Endothelial cell of umbilical vein (primary cell): ENCODE results near the gene SPO11. TPM values are rescaled to one million over a fixed set of nuclear protein-coding genes. Genes with fewer than 3 reads are reported as not detected.

ENCODE experiments used
- BruUV-seq: library from RNA; stranded (reverse); fragments of 400-500 nt; replicated peaks from 2 replicates; lab custom pipeline; 2021; lab: Mats Ljungman, UMichigan
- CTCF ChIA-PET: fragments of 300-600, 350-600 bp; sonication (Branson Sonifier 250); formaldehyde crosslinking; loops from one replicate; lab custom pipeline; 2021; ENCODE audit warnings: antibody characterized with exemption, inconsistent platforms; lab: Charles Lee
- POLR2A ChIA-PET: fragments of 300-600, 350-600 bp; sonication (Branson Sonifier 250); formaldehyde crosslinking; loops from one replicate; lab custom pipeline; 2021; ENCODE audit warnings: antibody characterized with exemption, inconsistent platforms; lab: Charles Lee
- DNase-seq: peaks from one replicate; pipeline ENCODE4 v3.0.0-alpha.2; 2011; ENCODE audit warnings: low read depth, low spot score
- FAIRE-seq: peaks from 2 replicates; lab custom pipeline; 2011; peaks lifted over from hg19 to GRCh38; lab: Jason Lieb, UNC
- H2AFZ ChIP-seq: 2 replicates; pipeline ENCODE4 v1.6.0; 2012; ENCODE audit warnings: low read depth, low read length, control low read depth, inconsistent platforms
- H3K27ac ChIP-seq: 2 replicates; pipeline ENCODE4 v1.5.1; 2011; ENCODE audit warnings: low read depth, mild to moderate bottlenecking, control low read depth, low read length, moderate library complexity; ENCODE audit not compliant: insufficient read depth
- H3K27me3 ChIP-seq, 2 experiments: 2 replicates each; pipeline versions ENCODE4 v1.6.0 to v1.6.1; 2011; ENCODE audit warnings: low read length in 2 of 2, mixed read lengths in 1 of 2; ENCODE audit not compliant: control insufficient read depth in 2 of 2, insufficient read depth in 2 of 2
- H3K36me3 ChIP-seq, 2 experiments: 2 replicates in 1 of 2; 3 replicates in 1 of 2; pipeline ENCODE4 v1.5.1; 2011; ENCODE audit warnings: low read length in 2 of 2, mild to moderate bottlenecking in 1 of 2, moderate library complexity in 1 of 2; ENCODE audit not compliant: control insufficient read depth in 2 of 2, insufficient read depth in 2 of 2; ENCODE audit errors: extremely low read depth in 1 of 2
- H3K4me1 ChIP-seq: 3 replicates; pipeline ENCODE4 v1.5.1; 2011; ENCODE audit warnings: mild to moderate bottlenecking, low read length; ENCODE audit not compliant: control insufficient read depth, insufficient read depth; ENCODE audit errors: extremely low read depth
- H3K4me2 ChIP-seq: 2 replicates; pipeline ENCODE4 v1.6.1; 2011; ENCODE audit warnings: low read length, control low read depth, mixed read lengths; ENCODE audit not compliant: insufficient read depth
- H3K4me3 ChIP-seq, 3 experiments: fragments of 200-600 bp in 1 of 3; sonication (generic), shearing (Covaris generic) in 1 of 3; replicated peaks in 1 of 3; 2 replicates each; pipeline ENCODE4 v1.5.1; 2011 to 2016; ENCODE audit warnings: control low read depth in 3 of 3, low read length in 3 of 3, mild to moderate bottlenecking in 2 of 3, inconsistent platforms in 1 of 3, low read depth in 1 of 3, moderate library complexity in 1 of 3; ENCODE audit not compliant: insufficient read depth in 1 of 3
- H3K79me2 ChIP-seq: 2 replicates; pipeline ENCODE4 v1.6.0; 2012; ENCODE audit warnings: low read length, inconsistent platforms; ENCODE audit not compliant: control insufficient read depth, insufficient read depth
- H3K9ac ChIP-seq: replicated peaks from 2 replicates; pipeline ENCODE3; 2011; ENCODE audit warnings: low read length, control low read depth; ENCODE audit not compliant: insufficient read depth; ENCODE audit errors: extremely low read depth
- H3K9me1 ChIP-seq: replicated peaks from 3 replicates; pipeline ENCODE4 v1.6.0; 2011; ENCODE audit warnings: mild to moderate bottlenecking, low read length; ENCODE audit not compliant: control insufficient read depth, insufficient read depth; ENCODE audit errors: extremely low read depth
- H3K9me3 ChIP-seq: replicated peaks from 2 replicates; pipeline ENCODE4 v1.5.1; 2012; ENCODE audit warnings: low read length, inconsistent platforms; ENCODE audit not compliant: control insufficient read depth, insufficient read depth
- H4K20me1 ChIP-seq: replicated peaks from 2 replicates; pipeline ENCODE3; 2011; ENCODE audit warnings: mild to moderate bottlenecking, low read length; ENCODE audit not compliant: control insufficient read depth, insufficient read depth; ENCODE audit errors: extremely low read depth
- CTCF ChIP-seq, 2 donors: IDR thresholded peaks; 1 replicate in 1 of 2; 2 replicates in 1 of 2; pipeline ENCODE4 v1.5.1; 2011; ENCODE audit warnings: low read length in 2 of 2, mild to moderate bottlenecking in 2 of 2, moderate library complexity in 2 of 2, control low read depth in 1 of 2, inconsistent platforms in 1 of 2, low read depth in 1 of 2; ENCODE audit not compliant: insufficient read depth in 1 of 2; ENCODE audit errors: extremely low read depth in 1 of 2
- EZH2 ChIP-seq: IDR thresholded peaks from 2 replicates; pipeline ENCODE4 v1.6.1; 2012; ENCODE audit warnings: borderline replicate concordance, low read depth, mild to moderate bottlenecking, moderate library complexity, low read length, inconsistent platforms; ENCODE audit not compliant: severe bottlenecking
- FOS ChIP-seq: IDR thresholded peaks from 2 replicates; pipeline ENCODE4 v1.6.1; 2011; ENCODE audit warnings: mild to moderate bottlenecking, low read length, moderate library complexity, borderline replicate concordance; ENCODE audit not compliant: insufficient read depth
- GATA2 ChIP-seq: IDR thresholded peaks from 2 replicates; pipeline ENCODE4 v1.7.0; 2011; ENCODE audit warnings: low read depth, mild to moderate bottlenecking, moderate library complexity, mixed read lengths, low read length; ENCODE audit not compliant: insufficient read length, insufficient read depth
- JUN ChIP-seq: IDR thresholded peaks from 2 replicates; pipeline ENCODE4 v1.6.1; 2011; ENCODE audit warnings: borderline replicate concordance, low read depth; ENCODE audit not compliant: insufficient read length, insufficient read depth
- MAX ChIP-seq: IDR thresholded peaks from 2 replicates; pipeline ENCODE4 v1.6.1; 2011; ENCODE audit not compliant: insufficient read depth, insufficient read length
- MYC ChIP-seq: IDR thresholded peaks from one replicate; pipeline ENCODE4 v1.6.1; 2011; ENCODE audit warnings: mild to moderate bottlenecking, low read depth, low read length
- POLR2A ChIP-seq: IDR thresholded peaks from 2 replicates; pipeline ENCODE4 v1.6.1; 2012; ENCODE audit warnings: low read depth, mild to moderate bottlenecking, control low read depth, low read length
- POLR2AphosphoS5 ChIP-seq: IDR thresholded peaks from 2 replicates; pipeline ENCODE4 v1.6.1; 2012; ENCODE audit warnings: low read depth, mild to moderate bottlenecking, control low read depth, low read length, moderate library complexity; ENCODE audit not compliant: insufficient read depth
- dilution Hi-C: fragments of 300-500 bp; cut with MboI; formaldehyde crosslinking; loops from one replicate; pipeline ENCODE4 v1.15.0; 2019; ENCODE audit warnings: low sequenced_read_pairs; ENCODE audit not compliant: extremely low pct_ligation_motif_present
- intact Hi-C: fragments of 100-400 bp; cut with micrococcal nuclease; formaldehyde crosslinking; loops from one replicate; pipeline ENCODE4 v1.10.0; 2022
- polyA plus RNA-seq, 4 experiments: library from polyadenylated mRNA; depleted of rRNA in 3 of 4; stranded (reverse) in 3 of 4; unstranded in 1 of 4; fragments of >200 nt; gene quantifications; 2 replicates each; pipeline versions ENCODE4 v1.2.1 to v1.2.3, GENCODE V29; 2011 to 2012; ENCODE audit warnings: missing spikeins in 1 of 4
- total RNA-seq: library from RNA; stranded (reverse); gene quantifications from 2 replicates; pipeline ENCODE4 v1.2.3, GENCODE V29; 2021

SPO11 gene
- total and polyA plus RNA-seq, 2 donors (not counting 3 experiments of a cell fraction or from before 2014, with no cell fraction given), result not detected

GRCh38 chr20:57379263-57379647, 49.7 kb downstream of the SPO11 start:
- Histone ChIP-seq H4K20me1 (no peaks in the 10 kb centered on the region), H3K27me3 (no peaks in the 10 kb centered on the region), H3K79me2 (no peaks in the 10 kb centered on the region), H3K9ac (no peak overlapping the region), H3K4me3 (no peak overlapping the region), H3K9me1 (no peaks in the 10 kb centered on the region), H3K4me2 (no peak overlapping the region), H2AFZ (no peak overlapping the region), H3K36me3 (peaks cover 7 to 26% of the 10 kb centered on the region in 2 experiments), H3K27ac (no peak overlapping the region), H3K9me3 (no peaks in the 10 kb centered on the region), H3K4me1 (no peaks in the 10 kb centered on the region)
- FAIRE-seq (no peak), DNase-seq (no peak)
- intact Hi-C loops, result no loop called here
- ChIA-PET POLR2A (no interaction called here), CTCF (interaction anchor here (0.7 to 7.3 kb wide), 6 partner anchors 12 to 120 kb away, joined by 3 to 86 read pairs (median 4); partner anchors contain the start of gene RBM38)
- dilution Hi-C loops, result no loop called here
- TF ChIP-seq FOS (no peak), EZH2 (no peak), MYC (no peak)
- BruUV-seq, result no TSS peak

- H2AFZ ChIP-seq, result no peak overlapping the region
- TF ChIP-seq CTCF (IDR thresholded peaks at IDR 0.05; ENCODE audit: extremely low read depth in 1 of 2, insufficient read depth in 1 of 2, low read depth in 1 of 2, low read length in 2 of 2) (no peak), EZH2 (no peak), POLR2A (no peak), JUN (no peak), GATA2 (no peak), POLR2AphosphoS5 (no peak), FOS (no peak), MAX (no peak), MYC (no peak)
- no peak overlapping the region for H3K4me2 ChIP-seq
- FAIRE-seq (no peak), DNase-seq (no peak)
- peaks cover 0 to 17% of the 10 kb centered on the region in 2 experiments for H3K36me3 ChIP-seq
- no peak overlapping the region for H3K4me3 ChIP-seq
- ChIA-PET CTCF (interaction anchor here (1.0 to 7.3 kb wide), 11 partner anchors 10 to 143 kb away, joined by 3 to 86 read pairs (median 5); no protein-coding TSS in a partner anchor), POLR2A (no interaction called here)
- no TSS peak for BruUV-seq
- no peaks in the 10 kb centered on the region for H3K9me1 ChIP-seq
- H3K27ac ChIP-seq, result no peak overlapping the region
- no peaks in the 10 kb centered on the region for H3K9me3 ChIP-seq
- no peaks in the 10 kb centered on the region for H3K4me1 ChIP-seq
- no peak overlapping the region for H3K9ac ChIP-seq
- H3K27me3 ChIP-seq, result no peaks in the 10 kb centered on the region
- dilution Hi-C loops (no loop called here), intact Hi-C loops (loop anchor here (2.0 to 10.0 kb wide), 4 partner anchors 29 to 832 kb away; partner anchors contain the start of genes PMEPA1 and RAE1)
- no peaks in the 10 kb centered on the region for H4K20me1 ChIP-seq
- H3K79me2 ChIP-seq, result no peaks in the 10 kb centered on the region
Observed at GRCh38 chr20:57380081-57380750, 50.6 kb downstream of the SPO11 start.
